GM18867 (cell line): ENCODE data around the gene LAMTOR1.
A peak's percentile ranks its signal among the peaks of the same experiment; 100 is the strongest.

ENCODE experiments used
- ATAC-seq: cut with Tn5 transposase; IDR thresholded peaks from one replicate; pipeline ENCODE4 v1.9.1; 2021; ENCODE audit warnings: mild to moderate bottlenecking, moderate library complexity; ENCODE audit not compliant: unreplicated experiment

The LAMTOR1 gene

DNA sequence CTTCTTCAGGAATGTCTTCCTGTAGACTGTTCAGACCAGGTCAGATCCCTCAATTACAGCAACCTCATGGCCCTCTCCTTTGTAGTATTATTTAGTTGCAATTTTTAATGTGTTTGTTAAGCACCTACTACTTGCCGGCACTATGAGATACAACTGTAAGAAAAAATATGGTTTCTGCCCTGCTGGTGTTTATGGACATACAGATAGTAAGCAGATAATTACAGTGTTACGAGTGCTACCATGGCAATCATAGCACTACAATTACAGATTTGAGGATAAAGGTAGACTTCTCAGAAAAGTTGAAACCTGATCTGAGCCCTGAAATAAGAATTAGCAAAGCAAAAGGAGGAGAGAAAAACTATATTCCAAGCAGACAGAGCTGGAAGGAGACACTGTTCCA, 19.7 kb downstream of the LAMTOR1 start:
- no peak for ATAC-seq

- ATAC-seq: no peak
Measured at GRCh38 chr11:72081821-72082453, 21.2 kb downstream of the LAMTOR1 start.

DNA sequence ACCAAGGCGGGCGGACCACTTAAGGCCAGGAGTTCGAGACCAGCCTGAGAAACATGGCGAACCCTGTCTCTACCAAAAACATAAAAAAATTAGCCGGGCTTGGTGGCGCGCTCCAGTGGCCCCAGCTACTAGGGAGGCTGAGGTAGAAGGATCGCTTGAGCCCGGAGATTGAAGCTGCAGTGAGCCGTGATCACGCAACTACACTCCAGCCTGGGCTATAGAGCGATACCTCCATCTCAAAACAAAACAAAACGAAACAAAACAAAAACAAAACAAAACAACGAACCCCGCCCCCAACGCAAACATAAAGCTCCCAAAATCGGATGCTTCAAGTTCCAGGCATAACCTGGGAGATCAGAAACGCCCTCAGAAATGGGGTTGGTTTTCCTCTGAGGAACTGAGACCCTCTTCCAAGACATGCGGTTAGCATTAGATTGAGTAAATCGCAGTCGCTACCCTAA, 21.9 kb downstream of the LAMTOR1 start:
- no peak for ATAC-seq

DNA sequence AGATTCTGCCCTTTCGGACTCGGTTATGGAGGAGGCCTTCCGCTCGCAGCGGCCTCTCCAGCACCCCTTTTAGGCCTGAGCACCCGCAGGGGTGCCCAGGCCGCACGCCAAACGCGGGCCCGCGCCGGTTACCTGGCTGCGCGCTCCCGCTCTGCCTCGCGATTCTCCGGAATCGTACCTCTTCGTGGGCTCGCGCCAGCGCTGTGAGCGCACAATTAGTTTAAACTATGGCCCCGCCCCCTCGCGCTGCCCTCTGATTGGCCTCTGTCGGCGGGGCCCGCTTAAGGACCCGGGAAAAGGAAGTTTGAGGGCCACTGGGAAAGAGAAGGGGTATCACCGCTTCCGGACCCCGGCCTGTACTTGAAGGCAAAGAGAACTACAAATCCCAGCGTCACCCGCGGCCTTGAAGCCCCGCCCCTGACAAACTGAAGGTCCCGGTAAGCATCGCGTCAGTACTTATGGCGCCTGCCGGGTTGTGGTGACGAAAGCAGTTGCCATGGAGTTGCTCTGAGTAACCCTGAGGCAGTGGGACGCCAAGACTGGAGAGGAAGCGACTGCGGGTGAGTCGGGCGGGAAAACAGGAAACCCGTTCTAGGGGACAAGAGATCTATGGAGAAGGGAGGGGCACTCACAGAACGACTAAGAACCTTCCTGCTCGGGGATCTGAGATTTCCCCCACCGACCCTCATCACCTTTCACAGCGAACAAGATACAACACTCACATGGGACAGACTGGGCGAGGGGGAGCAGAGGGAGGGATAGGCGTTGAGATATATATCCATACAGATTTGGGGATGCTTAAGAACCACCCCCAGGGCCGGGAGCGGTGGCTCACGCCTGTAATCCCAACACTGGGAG, 22.5 kb downstream of the LAMTOR1 start, which contains the start of the genes LRRC51 and NUMA1:
Gene LRRC51 (plus strand): TSS at position 525 of the 858 bp plus-strand sequence. CDS start 8,234 bp downstream, outside the sequence.
Gene NUMA1 (minus strand): TSS at position 217 of the 858 bp plus-strand sequence. CDS start 44,599 bp downstream, outside the sequence.
- ATAC-seq: peak; percentile 89

GRCh38 chr11:72079819-72080325, 23.2 kb downstream of the LAMTOR1 start:
- no peak for ATAC-seq

DNA sequence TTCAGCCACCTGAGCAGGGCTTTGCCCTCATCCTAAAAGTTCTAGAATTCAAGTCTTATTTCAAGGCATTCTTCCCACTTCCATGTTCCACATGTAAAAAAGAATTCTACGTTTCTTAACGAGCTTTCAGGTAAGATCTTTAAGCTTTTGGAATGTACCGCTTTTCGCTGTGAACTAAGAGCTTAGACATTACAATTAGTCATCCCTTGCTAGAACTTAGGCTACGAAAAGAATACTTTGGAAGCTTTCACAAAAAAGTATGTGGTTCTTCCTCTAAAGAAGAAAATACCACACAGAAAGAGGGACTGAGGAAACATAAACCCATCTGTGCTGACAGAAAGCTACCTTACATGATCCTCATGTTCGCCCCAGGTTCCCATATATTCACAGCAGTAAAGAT, 24.6 kb downstream of the LAMTOR1 start:
- no peak for ATAC-seq

- no peak for ATAC-seq
Measured at GRCh38 chr11:72075756-72076155, 27.3 kb downstream of the LAMTOR1 start.

- no peak for ATAC-seq
Measured at GRCh38 chr11:72075109-72075508, 28.0 kb downstream of the LAMTOR1 start.

DNA sequence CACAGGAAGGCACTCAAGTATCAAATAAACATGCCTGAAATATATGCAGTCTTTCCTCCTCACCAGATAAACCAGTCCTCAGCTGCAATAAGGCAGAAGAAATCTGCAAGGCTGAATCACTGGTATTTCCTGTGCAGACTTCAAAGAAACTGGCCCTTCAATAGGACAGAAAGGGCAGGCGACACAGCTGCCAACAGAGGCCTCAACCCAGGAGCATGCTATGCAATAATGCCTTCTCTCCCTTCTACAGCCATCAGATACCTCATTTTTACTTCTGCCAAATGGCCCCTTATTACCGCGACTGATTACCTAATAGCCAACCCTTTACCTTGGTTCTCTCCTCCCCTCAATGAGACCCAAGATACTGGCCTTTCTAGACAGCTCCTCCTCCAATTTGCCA, 30.7 kb downstream of the LAMTOR1 start:
- no peak for ATAC-seq

DNA sequence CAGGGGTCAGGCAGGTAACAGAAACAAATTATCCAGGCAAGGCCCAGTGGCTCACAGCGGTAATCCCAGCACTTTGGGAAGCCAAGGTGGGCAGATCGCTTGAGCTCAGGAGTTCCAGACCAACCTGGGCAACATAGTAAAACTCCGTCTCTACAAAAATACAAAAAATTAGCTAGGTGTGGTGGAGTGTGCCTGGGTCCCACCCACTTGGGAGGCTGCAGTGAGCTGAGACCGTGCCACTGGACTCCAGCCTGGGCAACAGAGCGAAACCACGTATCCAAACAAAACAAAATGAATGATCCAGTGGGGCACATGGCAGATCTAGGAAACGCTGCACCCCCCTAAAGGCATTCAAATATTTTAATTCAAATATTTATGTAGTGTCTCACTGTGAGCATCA, 32.6 kb downstream of the LAMTOR1 start:
- ATAC-seq: no peak

DNA sequence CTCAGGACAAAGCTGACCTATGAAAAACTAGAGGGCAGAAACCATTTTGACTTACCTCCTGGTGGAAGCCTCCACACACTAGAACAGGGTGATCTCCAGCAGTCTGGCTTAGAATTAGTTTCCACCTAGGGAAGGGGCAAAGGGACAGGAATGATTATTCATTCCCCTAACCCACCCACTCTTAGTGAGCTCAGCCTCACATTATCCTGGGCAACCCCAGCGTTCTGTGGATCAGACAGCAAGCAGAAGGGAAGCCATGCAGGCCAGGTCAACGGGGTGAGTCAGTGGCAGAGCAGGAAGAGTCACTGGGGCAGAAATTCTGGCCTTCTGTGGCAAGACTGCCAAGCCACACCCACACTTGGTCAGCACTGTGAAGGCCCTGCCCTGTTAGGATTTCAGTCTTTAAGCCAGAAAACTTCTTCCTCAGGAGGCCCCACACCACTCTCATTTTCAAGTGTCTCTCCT, 33.3 kb downstream of the LAMTOR1 start:
- peak; percentile 74 for ATAC-seq

DNA sequence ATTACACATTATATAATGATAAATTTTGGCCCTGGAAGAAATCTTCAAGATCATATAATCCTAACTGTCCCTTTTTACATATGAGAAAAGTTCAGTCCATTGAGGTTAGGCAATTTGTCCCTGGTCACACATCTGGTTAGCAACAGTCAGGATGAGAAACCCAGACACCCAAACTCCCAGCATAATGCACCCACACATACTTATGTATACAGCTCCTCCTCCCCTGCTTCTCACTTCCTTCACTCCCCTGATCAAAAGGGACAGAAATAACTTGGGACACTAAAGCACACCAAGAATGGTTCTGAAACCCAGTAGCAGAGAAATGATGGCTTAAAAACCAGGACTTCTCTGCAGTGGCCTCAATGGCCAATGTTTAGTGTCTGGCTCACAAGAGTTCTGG, 33.9 kb downstream of the LAMTOR1 start:
- ATAC-seq: no peak

GRCh38 chr11:72067676-72068075, 35.4 kb downstream of the LAMTOR1 start:
- ATAC-seq: no peak

DNA sequence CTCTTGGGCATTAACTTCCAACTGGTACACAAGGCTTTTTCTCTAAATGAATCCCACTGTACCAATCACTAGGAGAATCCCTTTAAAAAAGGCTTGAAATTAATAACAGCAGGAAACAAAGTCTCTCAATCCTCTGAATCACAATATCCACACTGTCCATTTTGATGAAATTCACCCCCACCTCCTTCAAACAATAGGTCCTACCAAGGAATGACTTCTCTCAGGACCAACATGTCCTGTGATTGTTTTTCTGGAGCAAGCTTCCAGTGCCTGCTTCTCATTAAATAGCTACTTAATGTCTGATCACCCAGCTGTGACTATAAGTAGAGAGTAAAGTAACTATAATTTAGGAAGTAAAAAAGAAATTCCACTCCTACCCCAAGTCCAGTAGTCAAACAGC, 35.8 kb downstream of the LAMTOR1 start:
- ATAC-seq: no peak

DNA sequence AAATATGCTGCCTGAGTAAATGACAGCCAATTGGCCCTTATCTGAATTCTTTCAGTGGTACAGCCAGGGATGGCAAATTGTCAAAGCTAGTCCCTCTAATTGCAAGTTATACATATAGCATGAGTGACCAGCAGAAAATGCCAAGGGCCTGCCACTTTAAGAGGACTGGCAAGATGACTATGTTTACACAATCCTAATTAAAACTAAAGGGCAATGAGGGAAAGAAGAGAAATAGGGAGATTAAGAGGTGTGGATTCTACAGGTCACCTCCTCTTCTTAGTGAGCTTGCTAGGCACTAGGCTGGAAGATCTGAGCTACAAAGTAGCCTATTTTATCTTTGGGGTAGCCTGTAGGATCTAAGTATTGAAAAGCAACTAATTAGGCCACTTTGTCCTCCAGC, 36.2 kb downstream of the LAMTOR1 start:
- no peak for ATAC-seq

DNA sequence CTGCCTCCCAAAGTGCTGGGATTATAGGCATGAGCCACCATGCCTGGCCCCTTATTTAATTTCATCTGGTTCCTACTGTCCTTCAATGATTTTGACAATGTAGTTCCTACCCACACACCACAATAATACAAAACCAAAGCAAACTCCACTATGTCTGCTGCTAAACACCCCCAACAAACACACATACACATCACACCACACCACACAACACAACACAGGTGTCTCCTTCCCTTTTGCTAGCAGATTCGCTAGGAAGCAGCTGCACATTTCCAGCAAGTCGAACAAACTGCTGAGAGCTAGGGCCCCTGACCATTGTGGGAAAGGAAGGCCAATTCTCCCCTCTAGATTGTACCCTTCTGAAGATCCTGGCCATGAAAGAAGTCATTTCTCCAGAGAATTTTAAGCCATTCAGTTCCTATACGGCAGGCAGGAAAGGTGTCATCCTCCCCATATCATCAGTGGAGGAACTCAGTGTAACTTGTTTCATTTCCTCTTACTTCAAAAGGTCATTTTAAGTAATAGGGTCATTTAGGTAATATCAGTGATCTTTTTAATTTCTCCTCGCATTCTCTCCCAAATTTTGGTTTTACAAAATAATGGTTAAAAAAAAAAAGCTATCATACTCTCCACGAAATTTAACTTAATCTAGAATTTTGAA, 41.2 kb downstream of the LAMTOR1 start:
- ATAC-seq: no peak

DNA sequence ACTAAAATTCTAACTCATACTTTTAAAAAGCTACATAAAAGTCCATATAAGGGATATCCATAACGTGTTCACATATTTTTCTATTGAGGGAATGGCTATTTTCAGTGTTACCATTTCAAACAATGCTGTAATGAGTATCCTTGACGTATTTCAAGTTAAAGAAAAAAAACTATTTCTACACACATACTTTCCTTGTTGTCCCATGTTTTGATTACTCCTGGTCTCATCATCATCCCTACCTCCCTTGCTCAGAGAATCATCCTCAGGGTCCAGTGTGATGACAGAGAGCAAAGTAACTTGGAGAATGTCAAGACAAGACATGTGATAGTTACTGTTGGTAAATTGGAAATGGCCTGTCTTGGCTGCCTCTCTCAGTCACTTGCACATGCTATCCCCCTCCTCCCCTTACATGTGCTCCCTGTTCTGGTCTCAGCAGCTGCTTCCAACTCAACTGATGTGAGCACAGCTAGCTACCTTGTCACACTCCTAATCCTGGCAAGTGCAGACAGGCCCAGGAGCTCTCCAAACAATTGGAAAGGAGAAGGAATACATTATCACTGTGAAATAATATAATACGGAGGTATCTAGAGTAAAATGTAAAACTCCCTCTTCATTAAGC, 44.6 kb downstream of the LAMTOR1 start:
- ATAC-seq: no peak

DNA sequence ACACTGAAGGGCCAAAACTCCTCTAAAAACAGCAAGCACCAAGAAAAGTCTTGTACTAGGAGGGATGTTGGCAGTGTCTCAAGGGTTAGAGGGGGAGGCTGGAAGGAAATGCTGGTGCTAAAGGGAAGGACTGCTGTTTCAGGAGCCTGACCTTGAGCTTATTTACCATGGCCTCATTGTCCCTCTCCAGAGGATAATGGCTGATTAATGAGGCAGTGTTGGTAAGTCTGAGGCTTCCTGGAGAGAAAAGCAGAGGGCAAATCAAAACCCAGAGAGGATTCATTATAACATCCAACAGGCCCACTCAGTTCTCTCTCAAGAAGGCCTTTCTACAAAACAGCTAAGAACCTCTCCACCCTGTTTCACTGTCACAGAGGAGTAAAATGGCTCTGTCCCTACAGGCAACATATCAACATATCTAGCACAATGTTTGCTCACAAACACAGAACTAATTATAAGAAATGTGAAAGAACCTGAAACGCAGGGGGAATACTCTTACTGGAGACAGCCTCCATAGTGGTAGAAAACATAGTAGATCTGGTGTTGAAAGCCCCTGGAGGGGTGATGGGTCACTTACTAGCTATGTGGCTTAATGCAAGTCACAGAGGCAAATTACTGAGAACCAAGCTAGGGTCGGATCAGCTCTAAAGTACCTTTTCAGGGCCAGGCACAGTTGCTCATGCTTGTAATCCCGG, 54.2 kb downstream of the LAMTOR1 start:
- ATAC-seq: no peak
